Gastroesophageal sphincter (tissue), 4 donors: ENCODE data around the gene NOSIP. TPM values are rescaled to one million over a fixed set of nuclear protein-coding genes. Genes with fewer than 3 reads are reported as not detected.

Experiments used
- ATAC-seq: fragments of 150-250 bp; one replicate; pipeline ENCODE4 v1.9.1; 2016; ENCODE audit warnings: mild to moderate bottlenecking, moderate library complexity
- H3K27ac ChIP-seq, 4 donors: fragments of 200-600 bp; sonication (generic) in 3 of 4; 1 replicate in 3 of 4; 2 replicates in 1 of 4; pipeline ENCODE4 v1.5.1; 2016 to 2019
- H3K27me3 ChIP-seq: fragments of 200-600 bp; sonication (generic); one replicate; pipeline ENCODE4 v1.5.1; 2019
- H3K36me3 ChIP-seq, 2 donors: fragments of 200-600 bp; sonication (generic); one replicate each; pipeline ENCODE4 v1.5.1; 2019; ENCODE audit warnings: control low read depth in 1 of 2
- H3K4me1 ChIP-seq, 3 donors: fragments of 200-600 bp; sonication (generic); 1 replicate in 2 of 3; 2 replicates in 1 of 3; pipeline ENCODE4 v1.5.1; 2016 to 2019; ENCODE audit warnings: control low read depth in 2 of 3
- H3K4me3 ChIP-seq, 2 donors: fragments of 200-600 bp; sonication (generic); one replicate each; pipeline ENCODE4 v1.5.1; 2019; ENCODE audit warnings: mild to moderate bottlenecking in 1 of 2, moderate library complexity in 1 of 2
- H3K9me3 ChIP-seq, 3 donors: fragments of 200-600 bp; sonication (generic); one replicate each; pipeline ENCODE4 v1.5.1; 2017 to 2019; ENCODE audit warnings: control low read depth in 2 of 3
- EP300 ChIP-seq: sonication (generic); formaldehyde crosslinking; IDR thresholded peaks from one replicate; pipeline ENCODE4 v1.6.1; 2017; ENCODE audit warnings: antibody characterized with exemption, mild to moderate bottlenecking
- POLR2A ChIP-seq, 2 donors: fragments of 450-650 bp; IDR thresholded peaks; one replicate each; pipeline ENCODE4 v1.6.1; 2017; ENCODE audit warnings: antibody characterized with exemption in 2 of 2, mild to moderate bottlenecking in 2 of 2, moderate library complexity in 1 of 2
- POLR2AphosphoS5 ChIP-seq: sonication (generic); formaldehyde crosslinking; IDR thresholded peaks from one replicate; pipeline ENCODE4 v1.6.1; 2017; ENCODE audit warnings: antibody characterized with exemption
- WGBS, 2 donors: methylation state at CpG; one replicate each; pipeline ENCODE4 v1.1.5; 2018; ENCODE audit warnings: low coverage in 1 of 2; 5-methylcytosine and 5-hydroxymethylcytosine counted together
- total RNA-seq, 4 donors: library from RNA; depleted of rRNA; stranded (reverse); fragments of >200 nt; gene quantifications; one replicate each; pipeline ENCODE4 v1.1.0, GENCODE V29; 2016
- TF ChIP-seq, protein P1 (sequence below), 4 experiments: fragments of 200-600 bp in 2 of 4; fragments of 450-650 bp in 2 of 4; sonication (generic) in 1 of 4; IDR thresholded peaks; one replicate each; pipeline ENCODE4 v1.5.1; 2017 to 2019; ENCODE audit warnings: antibody characterized with exemption in 4 of 4, mild to moderate bottlenecking in 2 of 4, moderate library complexity in 2 of 4

Gene NOSIP
- total RNA-seq, 4 donors from 2014 or later, result 45.5 to 59.6 (median 51.8) TPM

GRCh38 chr19:49528211-49528771 is 52.1 kb downstream of the NOSIP start:
- Histone ChIP-seq H3K27me3 (no peaks in the 10 kb centered on the region), H3K4me3 (peak overlapping the region; percentile 18 to 48), H3K9me3 (no peaks in the 10 kb centered on the region), H3K4me1 (peaks cover 0 to 22% (median 6%) of the 10 kb centered on the region in 3 donors), H3K27ac (peak overlapping the region in 3 of 4 donors; percentile 63 to 72 (median 68)), H3K36me3 (peaks cover 0 to 27% of the 10 kb centered on the region in 2 donors)
- TF ChIP-seq POLR2A (IDR thresholded peaks at IDR 0.05), result no peak
- no peak for TF ChIP-seq EP300
- TF ChIP-seq POLR2AphosphoS5, result no peak
- TF ChIP-seq, protein P1, sequence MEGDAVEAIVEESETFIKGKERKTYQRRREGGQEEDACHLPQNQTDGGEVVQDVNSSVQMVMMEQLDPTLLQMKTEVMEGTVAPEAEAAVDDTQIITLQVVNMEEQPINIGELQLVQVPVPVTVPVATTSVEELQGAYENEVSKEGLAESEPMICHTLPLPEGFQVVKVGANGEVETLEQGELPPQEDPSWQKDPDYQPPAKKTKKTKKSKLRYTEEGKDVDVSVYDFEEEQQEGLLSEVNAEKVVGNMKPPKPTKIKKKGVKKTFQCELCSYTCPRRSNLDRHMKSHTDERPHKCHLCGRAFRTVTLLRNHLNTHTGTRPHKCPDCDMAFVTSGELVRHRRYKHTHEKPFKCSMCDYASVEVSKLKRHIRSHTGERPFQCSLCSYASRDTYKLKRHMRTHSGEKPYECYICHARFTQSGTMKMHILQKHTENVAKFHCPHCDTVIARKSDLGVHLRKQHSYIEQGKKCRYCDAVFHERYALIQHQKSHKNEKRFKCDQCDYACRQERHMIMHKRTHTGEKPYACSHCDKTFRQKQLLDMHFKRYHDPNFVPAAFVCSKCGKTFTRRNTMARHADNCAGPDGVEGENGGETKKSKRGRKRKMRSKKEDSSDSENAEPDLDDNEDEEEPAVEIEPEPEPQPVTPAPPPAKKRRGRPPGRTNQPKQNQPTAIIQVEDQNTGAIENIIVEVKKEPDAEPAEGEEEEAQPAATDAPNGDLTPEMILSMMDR (IDR thresholded peaks at IDR 0.05), result no peak
- peak; percentile 3 for ATAC-seq
- 43 to 66% methylated on average over 8 to 12 of the region's 25 CpGs for WGBS, 2 donors

DNA sequence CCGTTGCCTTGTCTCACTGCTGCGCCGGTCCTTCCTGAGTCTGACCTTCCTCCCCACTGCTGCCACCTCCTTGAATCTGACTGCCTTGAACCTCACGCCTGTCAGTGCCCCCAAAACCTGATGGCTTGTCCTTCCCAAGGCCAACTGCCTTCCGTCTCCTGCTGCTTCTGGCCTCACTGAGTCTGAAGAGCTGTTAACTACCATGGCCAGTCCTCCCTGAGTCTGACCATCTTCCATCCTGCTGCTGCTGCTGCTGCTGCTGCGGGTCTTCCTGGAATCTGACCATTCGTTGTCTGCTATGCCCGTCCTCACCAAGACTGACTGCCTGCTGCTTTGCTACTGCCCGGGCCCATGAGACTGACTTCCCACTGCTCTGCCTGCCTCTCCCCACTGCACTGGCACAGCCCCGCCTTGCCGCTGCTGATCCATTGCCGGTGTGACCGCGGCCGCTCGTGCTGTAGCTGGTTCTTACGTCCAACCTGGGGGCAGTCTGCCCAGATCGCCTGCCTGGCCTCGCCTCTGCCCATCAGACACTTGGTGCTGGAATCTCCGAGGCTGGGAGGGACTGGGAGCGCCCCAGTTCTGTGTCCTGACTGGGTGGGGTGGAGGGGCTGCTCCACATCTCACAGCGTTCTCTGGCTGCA is 55.4 kb downstream of the NOSIP start:
- ATAC-seq, result no peak
- TF ChIP-seq POLR2A (IDR thresholded peaks at IDR 0.05) (no peak), POLR2AphosphoS5 (no peak), EP300 (no peak)
- TF ChIP-seq, protein P1 (IDR thresholded peaks at IDR 0.05), result no peak
- Histone ChIP-seq H3K36me3 (peaks cover 0 to 44% of the 10 kb centered on the region in 2 donors), H3K9me3 (no peaks in the 10 kb centered on the region), H3K27me3 (no peaks in the 10 kb centered on the region), H3K4me3 (no peak overlapping the region), H3K4me1 (peaks cover 0 to 17% (median 4%) of the 10 kb centered on the region in 3 donors), H3K27ac (no peak overlapping the region)
- 60 to 78% methylated on average over 2 to 6 of the region's 22 CpGs for WGBS, 2 donors

DNA sequence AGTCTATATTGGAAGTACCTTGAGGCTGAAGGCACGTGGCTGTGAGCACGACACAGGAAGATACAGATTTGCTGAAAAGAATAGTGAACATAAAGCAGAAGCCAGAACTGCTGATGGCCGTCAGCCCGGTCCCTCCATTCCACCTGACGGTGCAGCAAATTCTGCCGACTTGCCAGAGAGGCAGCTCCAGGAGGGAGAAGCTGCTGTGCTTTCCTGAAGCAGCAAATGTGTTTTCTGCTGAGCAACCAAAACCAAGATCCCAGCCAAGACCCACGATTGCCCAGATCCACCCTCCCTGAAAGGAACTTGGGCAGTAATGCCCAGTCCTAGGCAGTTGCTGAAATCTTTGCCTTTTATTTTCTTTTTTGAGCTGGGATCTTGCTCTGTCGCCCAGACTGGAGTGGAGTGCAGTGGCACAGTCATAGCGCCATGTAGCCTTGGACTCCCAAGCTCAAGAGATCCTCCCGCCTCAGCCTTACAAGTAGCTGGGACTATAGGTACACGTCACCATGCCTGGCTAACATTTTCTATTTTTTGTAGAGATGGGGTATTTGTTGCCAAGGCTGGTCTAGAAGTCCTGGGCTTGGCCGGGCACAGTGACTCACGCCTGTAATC is 59.5 kb downstream of the NOSIP start:
- H3K9me3 ChIP-seq, result no peaks in the 10 kb centered on the region
- H3K27me3 ChIP-seq, result no peaks in the 10 kb centered on the region
- peak overlapping the region in 3 of 4 donors; percentile 4 to 45 (median 24) for H3K27ac ChIP-seq
- 52 to 87% methylated on average over 4 to 11 of the region's 13 CpGs for WGBS, 2 donors
- TF ChIP-seq EP300, result no peak
- TF ChIP-seq POLR2AphosphoS5, result peak; percentile 14
- no peak for TF ChIP-seq POLR2A (IDR thresholded peaks at IDR 0.05)
- TF ChIP-seq, protein P1 (IDR thresholded peaks at IDR 0.05), result no peak
- H3K4me1 ChIP-seq, result peaks cover 0 to 11% (median 0%) of the 10 kb centered on the region in 3 donors
- ATAC-seq, result peak; percentile 73
- H3K36me3 ChIP-seq, result peaks cover 0 to 65% of the 10 kb centered on the region in 2 donors
- no peak overlapping the region for H3K4me3 ChIP-seq

DNA sequence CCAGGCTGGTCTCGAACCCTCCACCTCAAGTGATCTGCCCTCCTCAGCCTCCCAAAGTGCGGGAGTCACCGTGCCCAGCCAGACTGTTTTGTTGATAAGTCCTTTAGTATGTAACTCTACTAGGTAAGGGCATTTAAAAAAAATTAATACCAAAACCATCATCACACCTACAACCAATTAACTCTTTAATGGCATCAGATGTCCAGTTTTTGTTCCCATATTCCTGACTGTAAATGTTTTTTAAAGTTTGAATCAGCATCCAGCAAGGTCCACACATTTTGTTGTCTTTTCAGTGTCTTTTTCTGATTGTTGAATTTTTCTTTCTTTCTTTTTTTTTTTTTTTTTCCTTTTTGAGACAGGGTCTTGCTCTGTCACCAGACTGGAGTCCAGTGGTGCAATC is 62.3 kb downstream of the NOSIP start:
- no peak overlapping the region for H3K4me3 ChIP-seq
- H3K9me3 ChIP-seq, result no peaks in the 10 kb centered on the region
- TF ChIP-seq POLR2AphosphoS5 (no peak), POLR2A (IDR thresholded peaks at IDR 0.05) (no peak), EP300 (no peak)
- TF ChIP-seq, protein P1 (IDR thresholded peaks at IDR 0.05), result no peak
- ATAC-seq, result no peak
- WGBS, 2 donors, result no CpG with 5 or more reads among the region's 3 CpGs
- H3K4me1 ChIP-seq, result peaks cover 0 to 36% (median 7%) of the 10 kb centered on the region in 3 donors
- H3K36me3 ChIP-seq, result peaks cover 0 to 59% of the 10 kb centered on the region in 2 donors
- no peaks in the 10 kb centered on the region for H3K27me3 ChIP-seq
- no peak overlapping the region for H3K27ac ChIP-seq
